ENCODE data around the gene PRB2.

- TF ChIP-seq CTCF (IDR thresholded peaks at IDR 0.05) = no peak
- no peak for TF ChIP-seq POLR2A (IDR thresholded peaks at IDR 0.05)
These were observed 42.6 kb upstream of the PRB2 start for GRCh38 chr12:11437966-11438365.
